CD4-positive, alpha-beta T cell (primary cell): ENCODE measurements around the gene RGS5. TPM values are rescaled to one million over a fixed set of nuclear protein-coding genes. Genes with fewer than 3 reads are reported as not detected.
"Not testable (repeated sequence)": the region's sequence is repeated elsewhere in the genome, so short reads cannot be mapped to it uniquely, and the experiment has no call there.

ENCODE experiments used
- ATAC-seq: fragments of 200-7000 bp; cut with Tn5 transposase; one replicate; pipeline ENCODE4 v1.10.0; 2022; ENCODE audit warnings: mild to moderate bottlenecking; ENCODE audit not compliant: poor library complexity
- CTCF ChIA-PET: fragments of 350-600 bp; sonication (Branson Sonifier 250); formaldehyde crosslinking; loops from one replicate; lab custom pipeline; 2021; ENCODE audit warnings: antibody characterized with exemption, inconsistent platforms; lab: Charles Lee
- POLR2A ChIA-PET: fragments of 350-600 bp; sonication (Branson Sonifier 250); formaldehyde crosslinking; loops from one replicate; lab custom pipeline; 2021; ENCODE audit warnings: antibody characterized with exemption, inconsistent platforms; lab: Charles Lee
- DNase-seq, 14 experiments: peaks; one replicate each; pipeline ENCODE4 v3.0.0-alpha.2; 2013 to 2020; ENCODE audit warnings: mixed read lengths in 2 of 14
- H3K27ac ChIP-seq, 2 donors: one replicate each; pipeline versions ENCODE4 v1.5.1 to v1.7.0; 2013; ENCODE audit warnings: low read length in 2 of 2, low read depth in 1 of 2, mild to moderate bottlenecking in 1 of 2
- H3K27me3 ChIP-seq, 2 experiments: 1 replicate in 1 of 2; 2 replicates in 1 of 2; pipeline versions ENCODE4 v1.6.1 to v1.7.0; 2013; ENCODE audit warnings: low read length in 2 of 2, control low read depth in 1 of 2, mild to moderate bottlenecking in 1 of 2, moderate library complexity in 1 of 2; ENCODE audit not compliant: insufficient read depth in 2 of 2, control insufficient read depth in 1 of 2
- H3K36me3 ChIP-seq: one replicate; pipeline ENCODE4 v1.6.1; 2013; ENCODE audit warnings: low read length, control low read depth; ENCODE audit not compliant: insufficient read depth
- H3K4me1 ChIP-seq: one replicate; pipeline ENCODE4 v1.6.1; 2013; ENCODE audit warnings: low read length, control low read depth; ENCODE audit not compliant: insufficient read depth
- H3K4me3 ChIP-seq: one replicate; pipeline ENCODE4 v1.5.1; 2013; ENCODE audit warnings: mild to moderate bottlenecking, low read length, moderate library complexity
- H3K9me3 ChIP-seq, 2 experiments: 1 replicate in 1 of 2; 2 replicates in 1 of 2; pipeline versions ENCODE4 v1.6.1 to v1.7.0; 2013; ENCODE audit warnings: low read length in 2 of 2, mild to moderate bottlenecking in 2 of 2, control low read depth in 1 of 2, moderate library complexity in 1 of 2; ENCODE audit not compliant: control insufficient read depth in 1 of 2, insufficient read depth in 1 of 2
- H3K27ac Mint-ChIP-seq: one replicate; pipeline ENCODE4 v1.8.0; 2020; ENCODE audit warnings: mixed read lengths
- H3K27me3 Mint-ChIP-seq: one replicate; pipeline ENCODE4 v1.8.0; 2021; ENCODE audit warnings: mixed read lengths
- H3K36me3 Mint-ChIP-seq: one replicate; pipeline ENCODE4 v1.8.0; 2021; ENCODE audit warnings: low read depth, mixed read lengths
- H3K4me1 Mint-ChIP-seq: one replicate; pipeline ENCODE4 v1.8.0; 2021; ENCODE audit warnings: low read depth, mixed read lengths
- H3K4me3 Mint-ChIP-seq: one replicate; pipeline ENCODE4 v1.8.0; 2020; ENCODE audit warnings: mild to moderate bottlenecking, mixed read lengths
- H3K9me3 Mint-ChIP-seq: one replicate; pipeline ENCODE4 v1.8.0; 2020; ENCODE audit warnings: mixed read lengths
- CTCF ChIP-seq: fragments of 200-600 bp; IDR thresholded peaks from one replicate; pipeline ENCODE4 v1.8.0; 2022; ENCODE audit warnings: antibody characterized with exemption, mild to moderate bottlenecking
- intact Hi-C, 2 experiments: fragments of 100-400 bp; cut with DNase I in 1 of 2; cut with micrococcal nuclease in 1 of 2; formaldehyde crosslinking; loops; one replicate each; pipeline versions ENCODE4 v1.15.1 to v1.9.0; 2023 to 2025; cut with DNase I, micrococcal nuclease
- total RNA-seq, 174 experiments: library from RNA in 2 of 174; stranded (reverse) in 2 of 174; gene quantifications; one replicate each; pipeline ENCODE4 v1.2.3 and lab custom pipeline; 2021 to 2026

The RGS5 gene
- total RNA-seq, 2 experiments from 2014 or later = 1.2 to 1.6 TPM

GRCh38 chr1:163230827-163231226, 28.1 kb upstream of the RGS5 start:
- Mint-ChIP-seq H3K27me3 (no peaks in the 10 kb centered on the region), H3K36me3 (no peaks in the 10 kb centered on the region), H3K4me3 (no peak overlapping the region), H3K9me3 (peaks cover 3% of the 10 kb centered on the region), H3K27ac (no peak overlapping the region), H3K4me1 (no peaks in the 10 kb centered on the region)
- H3K27me3 ChIP-seq = no peaks in the 10 kb centered on the region
- CTCF ChIA-PET = no interaction called here
- POLR2A ChIA-PET = no interaction called here
- H3K9me3 ChIP-seq = peaks cover 0 to 6% of the 10 kb centered on the region in 2 experiments
- H3K36me3 ChIP-seq = no peaks in the 10 kb centered on the region
- no peak for DNase-seq
- intact Hi-C loops = no loop called here
- no peak for TF ChIP-seq CTCF
- no peaks in the 10 kb centered on the region for H3K4me1 ChIP-seq
- no peak for ATAC-seq
- H3K4me3 ChIP-seq = no peak overlapping the region
- no peak overlapping the region for H3K27ac ChIP-seq

GRCh38 chr1:163228271-163228670, 25.6 kb upstream of the RGS5 start:
- H3K4me1 ChIP-seq, H3K9me3 ChIP-seq, H3K27me3 ChIP-seq, H3K27ac ChIP-seq, H3K4me3 ChIP-seq, H3K27ac Mint-ChIP-seq, POLR2A ChIA-PET, intact Hi-C loops, DNase-seq, H3K4me3 Mint-ChIP-seq, H3K9me3 Mint-ChIP-seq, H3K27me3 Mint-ChIP-seq, H3K36me3 ChIP-seq, H3K36me3 Mint-ChIP-seq, H3K4me1 Mint-ChIP-seq, ATAC-seq, CTCF ChIA-PET: not testable (repeated sequence)

GRCh38 chr1:163227126-163227525, 24.4 kb upstream of the RGS5 start:
- Histone ChIP-seq H3K9me3 (peaks cover 0 to 6% of the 10 kb centered on the region in 2 experiments), H3K27ac (no peak overlapping the region), H3K4me1 (no peaks in the 10 kb centered on the region), H3K36me3 (no peaks in the 10 kb centered on the region), H3K4me3 (no peak overlapping the region), H3K27me3 (no peaks in the 10 kb centered on the region)
- DNase-seq (no peak), ATAC-seq (no peak)
- POLR2A ChIA-PET = no interaction called here
- Mint-ChIP-seq H3K27ac (no peak overlapping the region), H3K27me3 (no peaks in the 10 kb centered on the region), H3K36me3 (no peaks in the 10 kb centered on the region), H3K4me3 (no peak overlapping the region), H3K4me1 (no peaks in the 10 kb centered on the region), H3K9me3 (peaks cover 3% of the 10 kb centered on the region)
- intact Hi-C loops = no loop called here
- no peak for TF ChIP-seq CTCF
- CTCF ChIA-PET = no interaction called here

- H3K4me1 Mint-ChIP-seq = no peaks in the 10 kb centered on the region
- ChIA-PET POLR2A (no interaction called here), CTCF (no interaction called here)
- no peaks in the 10 kb centered on the region for H3K27me3 ChIP-seq
- intact Hi-C loops = no loop called here
- no peaks in the 10 kb centered on the region for H3K9me3 ChIP-seq
- H3K4me3 Mint-ChIP-seq = no peak overlapping the region
- TF ChIP-seq CTCF = no peak
- H3K36me3 ChIP-seq = no peaks in the 10 kb centered on the region
- H3K4me3 ChIP-seq = no peak overlapping the region
- H3K9me3 Mint-ChIP-seq = no peaks in the 10 kb centered on the region
- no peaks in the 10 kb centered on the region for H3K36me3 Mint-ChIP-seq
- DNase-seq (no peak), ATAC-seq (no peak)
- no peak overlapping the region for H3K27ac Mint-ChIP-seq
- no peaks in the 10 kb centered on the region for H3K4me1 ChIP-seq
- H3K27ac ChIP-seq = no peak overlapping the region
- H3K27me3 Mint-ChIP-seq = no peaks in the 10 kb centered on the region
Measured at GRCh38 chr1:163213626-163214025, 10.9 kb upstream of the RGS5 start.
